OCI-M2 (cell line): ENCODE data around the gene DNAH7.

Source experiments
- DNase-seq: peaks from one replicate; lab custom pipeline; 2025; ENCODE audit not compliant: unreplicated experiment; lab: John Stamatoyannopoulos, UW

DNAH7 gene

DNA sequence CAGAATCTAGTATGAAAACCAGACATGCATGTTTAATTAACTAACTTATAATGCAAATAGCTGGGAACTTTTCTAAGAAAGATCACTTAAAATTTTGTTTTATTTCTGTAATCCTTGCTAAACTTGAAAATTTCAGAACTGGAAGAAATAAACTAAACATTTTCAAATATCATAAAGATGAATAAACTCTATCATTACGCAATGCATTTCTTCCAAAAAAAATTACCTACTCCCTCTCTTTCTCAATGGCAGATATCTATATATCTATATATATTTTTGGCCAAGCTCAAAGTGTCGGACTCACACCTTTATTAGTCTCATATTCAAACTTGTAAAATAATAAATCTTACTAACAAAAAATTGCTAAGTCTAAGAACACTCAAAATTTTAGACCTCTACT lies 253.6 kb downstream of the DNAH7 start:
- no peak for DNase-seq

DNA sequence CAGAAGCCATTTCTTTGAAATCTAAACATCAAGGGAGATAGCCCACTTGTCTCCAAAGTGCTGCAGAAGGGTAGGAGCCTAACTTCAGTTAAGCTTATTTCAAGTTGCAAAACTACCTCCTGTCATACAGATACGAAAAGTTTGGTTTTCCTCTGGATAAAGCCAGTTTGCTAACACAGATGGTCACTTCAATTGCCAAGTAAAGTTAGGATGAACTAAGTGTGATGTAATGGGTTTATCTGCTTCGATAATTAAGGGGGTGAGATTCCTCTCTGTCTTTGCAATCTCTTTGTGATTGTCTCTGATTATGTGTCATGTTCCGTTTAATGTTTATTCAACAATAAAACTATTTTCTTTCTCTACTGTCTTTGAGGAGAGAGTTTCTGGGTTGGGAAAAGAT lies 255.2 kb downstream of the DNAH7 start:
- DNase-seq: no peak

DNA sequence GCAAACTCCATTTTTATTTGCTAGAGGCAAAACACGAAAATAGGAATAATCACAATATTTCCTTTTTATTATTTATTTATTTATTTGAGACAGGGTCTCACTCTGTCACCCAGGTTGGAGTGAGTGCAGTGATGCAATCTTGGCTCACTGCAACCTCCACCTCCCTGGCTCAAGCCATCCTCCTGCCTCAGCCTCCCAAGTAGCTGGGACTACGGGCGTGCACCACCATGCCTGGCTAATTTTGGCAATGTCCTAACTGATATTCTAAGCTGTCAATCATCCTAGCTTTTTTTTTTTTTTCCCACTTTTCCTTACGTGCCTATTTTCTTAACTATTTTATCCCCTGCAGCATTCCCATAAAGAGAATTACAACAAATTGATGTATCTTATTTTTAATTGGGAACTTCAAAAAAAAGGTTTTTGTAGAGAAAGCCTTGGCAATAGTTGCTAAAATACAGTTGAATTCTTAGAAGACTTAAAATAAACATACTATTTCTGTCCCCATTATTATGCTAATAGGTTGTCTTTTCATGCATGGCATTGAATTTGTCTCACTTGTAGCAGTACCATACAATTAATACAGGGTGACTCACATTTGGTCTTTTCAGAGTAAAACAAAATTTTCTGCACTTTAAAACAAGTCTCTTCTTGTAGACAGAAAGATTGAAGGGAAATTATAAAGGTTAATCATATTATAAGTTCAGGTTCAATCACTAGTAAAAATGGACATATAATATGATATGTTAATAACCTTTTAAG lies 258.1 kb downstream of the DNAH7 start:
- no peak for DNase-seq

DNA sequence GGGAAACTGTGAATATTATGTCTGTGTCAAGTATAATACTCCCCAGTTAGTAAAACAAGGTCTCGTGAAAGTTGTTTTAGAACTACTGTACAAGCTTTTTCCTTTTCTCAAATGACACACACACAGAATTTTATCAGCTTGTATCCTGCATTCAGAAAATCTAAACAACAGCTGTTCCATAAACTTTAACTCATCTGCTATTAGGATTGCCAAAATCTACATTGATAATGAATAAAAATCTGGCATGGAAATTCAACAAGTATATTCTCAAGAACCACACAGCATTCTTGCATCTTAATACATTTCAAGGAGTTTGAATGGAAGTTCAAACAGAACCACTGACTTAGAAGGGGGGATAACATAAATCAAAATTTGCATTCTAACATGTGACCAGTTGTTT lies 260.4 kb downstream of the DNAH7 start:
- DNase-seq: no peak

DNA sequence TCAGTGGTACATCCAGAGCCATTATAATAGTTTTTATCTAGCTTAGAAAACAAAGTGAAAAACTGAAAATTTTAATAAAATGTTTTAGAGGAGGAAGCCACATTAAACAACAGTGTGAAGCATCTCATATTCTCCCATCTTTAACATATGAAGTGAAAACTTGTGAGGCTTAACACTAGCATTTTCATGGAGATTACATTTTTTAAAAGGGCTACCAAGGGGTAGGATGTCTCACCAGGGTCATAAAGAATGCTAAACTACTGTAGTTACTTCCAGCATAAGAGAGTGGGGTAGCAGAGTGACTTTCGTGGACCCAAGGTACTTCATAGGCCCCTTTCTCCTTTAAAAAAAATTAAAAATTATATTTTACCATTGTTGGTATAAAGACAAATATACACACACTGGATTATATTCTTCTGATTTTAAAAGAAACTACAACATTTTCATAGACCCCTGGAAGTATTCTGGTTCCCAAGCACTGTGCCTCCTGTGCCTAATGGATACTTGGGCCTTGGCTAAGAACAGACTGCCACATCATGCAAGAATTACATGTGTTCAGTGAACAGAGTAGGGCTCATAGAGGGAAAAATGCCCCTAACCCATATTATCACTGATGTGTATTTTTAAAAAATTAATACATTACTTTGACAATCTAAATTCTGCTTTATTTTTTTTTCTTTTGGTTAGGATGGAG lies 263.2 kb downstream of the DNAH7 start:
- DNase-seq: no peak

DNA sequence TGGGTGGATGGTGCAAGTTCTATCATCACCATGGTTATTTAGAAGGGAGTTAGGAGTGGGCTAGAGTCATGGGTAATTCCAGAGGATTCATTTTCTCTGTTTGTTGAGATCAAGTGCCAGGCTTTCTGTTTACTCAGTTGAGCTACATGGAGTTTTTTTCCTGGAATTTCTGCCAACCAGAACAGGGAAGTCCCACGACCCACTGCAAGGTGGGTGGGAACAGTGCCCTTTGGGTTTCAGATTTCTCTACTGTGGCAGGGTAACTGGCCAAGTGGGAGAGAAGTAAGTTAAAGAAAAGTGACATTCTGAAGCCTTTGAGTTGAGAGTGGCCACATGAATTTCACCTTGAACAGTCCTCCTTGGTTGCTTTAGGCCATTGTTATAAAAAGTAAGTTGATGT lies 272.8 kb downstream of the DNAH7 start:
- no peak for DNase-seq

DNA sequence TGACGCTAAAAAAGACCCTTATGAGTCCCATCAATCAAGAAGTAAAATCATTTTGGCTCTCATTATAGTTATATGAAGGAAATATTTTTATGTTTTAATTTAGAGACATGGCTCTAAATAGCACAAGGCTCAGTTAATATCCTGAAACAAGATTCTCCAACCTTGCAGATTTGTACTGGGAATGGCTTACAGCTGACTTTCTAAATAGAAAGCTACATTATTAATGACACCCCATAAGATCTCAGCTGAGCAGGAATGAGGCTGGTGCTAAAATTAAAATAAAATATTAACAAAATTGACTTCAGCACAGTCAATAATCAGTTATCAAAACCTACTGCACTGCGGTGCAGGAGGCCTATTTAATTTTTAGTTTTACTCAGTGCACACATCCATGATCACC lies 274.8 kb downstream of the DNAH7 start:
- no peak for DNase-seq

DNA sequence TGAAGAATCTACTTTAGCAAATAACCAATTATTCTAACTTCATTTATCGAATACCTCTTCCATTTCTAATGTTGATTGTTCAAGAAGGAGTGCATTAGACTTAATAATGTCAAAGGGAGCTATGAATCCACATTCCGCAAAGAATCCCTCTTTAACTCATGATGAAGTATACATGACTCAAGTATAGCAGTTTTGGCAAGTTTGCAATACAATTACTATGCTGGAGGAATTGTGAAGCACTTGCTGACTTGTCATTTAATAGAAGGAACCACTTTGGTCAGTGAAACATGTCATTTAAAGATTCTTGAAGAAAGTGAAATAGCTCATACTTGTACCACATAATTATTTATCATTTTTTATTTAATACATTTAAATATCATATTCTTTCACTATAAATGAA lies 286.5 kb downstream of the DNAH7 start:
- no peak for DNase-seq

DNA sequence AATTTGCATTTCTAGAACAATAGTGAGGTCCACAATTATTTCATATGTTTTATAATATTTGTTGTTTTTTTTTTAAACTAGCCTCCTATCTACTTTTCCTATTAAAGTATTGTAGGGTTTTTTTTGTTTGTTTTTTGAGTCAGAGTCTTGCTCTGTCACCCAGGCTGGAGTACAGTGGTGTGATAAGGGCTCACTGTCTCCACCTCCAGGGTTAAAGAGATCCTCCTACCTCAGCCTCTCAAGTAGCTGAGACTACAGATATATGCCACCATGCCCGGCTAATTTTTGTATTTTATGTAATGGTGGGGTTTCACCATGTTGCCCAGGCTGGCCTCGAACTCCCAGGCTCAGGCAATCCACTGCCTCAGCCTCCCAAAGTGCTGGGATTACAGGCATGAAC lies 289.1 kb downstream of the DNAH7 start:
- DNase-seq: no peak

DNA sequence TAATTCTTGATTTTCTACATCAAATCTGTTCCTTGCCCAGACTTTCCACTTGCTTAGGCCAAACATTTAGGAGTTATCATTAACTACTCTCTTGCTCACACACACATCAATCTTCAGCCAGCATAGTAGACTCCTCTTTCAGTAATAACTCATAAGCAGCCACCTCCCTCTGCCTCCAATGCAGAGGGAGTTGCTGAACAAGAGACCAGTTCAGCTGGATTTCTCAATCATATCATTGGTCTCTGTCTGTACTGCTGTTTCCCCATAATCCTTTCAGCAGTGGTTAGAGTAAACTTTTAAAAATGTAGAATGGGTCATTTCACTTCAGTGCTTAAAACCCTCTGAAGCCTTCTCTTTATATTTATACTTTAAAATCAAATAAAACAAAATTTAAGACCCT lies 298.7 kb downstream of the DNAH7 start:
- DNase-seq: no peak

DNA sequence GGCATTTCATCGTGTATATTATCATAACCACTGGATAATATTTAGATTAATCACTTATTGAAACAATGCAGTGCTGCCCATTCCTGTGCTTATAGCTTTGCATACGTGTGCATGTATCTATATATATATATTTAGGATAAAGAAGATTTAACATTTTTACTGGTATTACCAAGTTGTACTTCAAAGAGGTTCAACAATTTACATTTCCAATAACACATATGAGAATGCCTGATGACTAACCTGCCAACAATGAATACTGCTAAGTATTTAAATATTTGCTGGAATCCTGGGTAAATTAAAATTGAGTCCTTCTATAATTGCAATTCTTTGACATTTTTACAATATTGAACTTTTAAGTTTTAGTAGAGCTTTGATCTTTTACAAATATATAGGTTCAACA lies 300.2 kb downstream of the DNAH7 start:
- no peak for DNase-seq

DNA sequence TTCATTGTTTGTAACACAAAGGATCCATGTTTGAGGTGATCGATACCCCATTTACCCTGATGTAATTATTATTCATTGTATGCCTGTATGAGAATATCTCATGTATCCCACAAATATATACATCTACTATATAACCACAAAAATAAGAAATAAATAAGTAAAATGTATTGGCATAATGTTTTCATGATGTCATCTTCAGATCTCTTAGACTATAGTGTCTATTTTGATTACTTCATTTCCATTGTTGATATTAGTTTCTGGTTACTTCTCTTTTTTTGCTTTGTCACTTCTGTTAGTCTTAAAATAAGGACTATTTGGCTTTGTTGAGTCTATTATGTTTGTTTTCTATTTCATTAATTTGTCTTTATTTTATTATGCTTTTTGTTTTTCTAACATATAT lies 301.9 kb downstream of the DNAH7 start:
- no peak for DNase-seq

DNA sequence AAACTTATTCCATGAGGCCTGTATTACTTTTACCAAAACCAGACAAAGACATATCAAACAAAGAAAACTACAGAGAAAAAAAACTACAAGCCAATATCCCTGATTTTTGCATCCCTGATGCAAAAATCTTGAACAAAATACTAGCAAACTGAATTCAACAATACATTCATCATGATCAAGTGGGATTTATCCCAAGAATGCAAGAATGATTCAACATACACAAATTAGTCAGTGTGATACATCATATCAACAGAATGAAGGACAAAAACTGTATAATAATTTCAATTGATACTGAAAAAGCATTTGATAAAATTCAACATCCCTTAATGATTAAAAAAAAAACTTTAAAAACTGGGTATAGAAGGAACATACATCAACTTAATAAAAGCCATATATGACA lies 304.8 kb downstream of the DNAH7 start:
- no peak for DNase-seq

DNA sequence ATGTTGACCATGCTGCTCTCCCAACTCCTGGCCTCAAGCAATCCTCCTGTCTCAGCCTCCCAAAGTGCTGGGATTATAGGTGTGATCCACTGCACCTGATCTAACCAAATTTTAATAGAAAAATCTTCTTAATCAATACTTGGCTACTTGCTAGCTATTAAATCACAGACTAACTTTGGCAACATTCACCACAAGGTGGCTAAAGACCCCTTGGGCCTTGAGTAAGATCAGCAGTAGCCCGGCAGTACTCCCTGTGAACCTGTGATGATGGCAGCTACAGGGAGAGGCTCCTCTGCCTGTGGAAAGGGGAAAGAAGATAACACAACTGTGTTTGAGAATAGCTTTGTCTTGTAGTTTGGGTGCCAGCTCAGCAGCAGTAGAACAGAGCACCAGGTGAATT lies 308.8 kb downstream of the DNAH7 start:
- no peak for DNase-seq

DNA sequence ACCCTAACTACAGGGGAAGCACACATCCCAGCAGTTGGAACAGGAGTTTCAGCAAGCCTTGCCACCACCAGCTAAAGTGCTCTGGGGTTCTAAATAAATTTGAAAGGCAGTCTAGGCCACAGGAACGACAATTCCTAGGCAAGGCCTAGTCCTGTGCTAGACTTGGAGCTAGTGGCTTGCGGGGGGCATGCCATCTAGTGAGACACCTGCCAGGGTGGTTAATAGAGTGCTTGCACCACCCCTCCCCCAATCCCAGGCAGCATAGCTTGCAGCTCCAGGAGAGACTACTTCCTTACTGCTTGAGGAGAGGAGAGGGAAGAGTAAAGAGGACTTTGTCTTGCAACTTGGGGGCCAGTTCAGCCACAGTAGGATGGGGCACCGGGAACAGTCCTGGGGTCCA lies 309.8 kb downstream of the DNAH7 start:
- no peak for DNase-seq

DNA sequence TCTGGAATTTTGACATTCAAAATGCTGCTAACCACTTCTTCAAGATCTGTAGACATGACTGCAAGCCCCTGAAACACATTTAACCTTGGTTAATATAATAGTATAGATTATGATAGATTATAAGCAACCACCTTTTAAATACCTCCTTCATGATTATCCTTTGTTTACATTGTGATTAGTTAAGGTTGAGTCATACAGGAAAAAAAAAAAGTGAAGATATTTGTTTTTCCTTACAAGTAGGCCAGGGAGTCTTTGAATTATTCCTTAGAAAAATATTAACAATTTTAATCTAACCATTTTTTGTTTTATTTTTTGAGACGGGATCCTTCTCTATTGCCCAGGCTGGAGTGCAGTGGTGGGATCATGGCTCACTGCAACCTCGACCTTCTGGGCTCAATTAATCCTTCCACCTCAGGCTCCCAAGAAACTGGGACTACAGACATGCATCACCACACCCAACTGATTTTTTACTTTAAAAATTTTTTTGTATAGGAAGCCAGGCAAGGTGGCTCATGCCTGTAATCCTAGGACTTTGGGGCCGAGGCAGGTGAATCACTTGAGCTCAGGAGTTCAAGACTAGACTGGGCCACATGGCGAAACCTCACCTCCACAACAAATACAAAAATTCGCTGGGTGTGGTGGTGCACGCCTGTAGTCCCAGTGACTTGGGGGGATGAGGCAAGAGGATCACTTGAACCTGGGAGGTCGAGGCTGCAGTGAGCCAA lies 312.3 kb downstream of the DNAH7 start:
- DNase-seq: no peak

DNA sequence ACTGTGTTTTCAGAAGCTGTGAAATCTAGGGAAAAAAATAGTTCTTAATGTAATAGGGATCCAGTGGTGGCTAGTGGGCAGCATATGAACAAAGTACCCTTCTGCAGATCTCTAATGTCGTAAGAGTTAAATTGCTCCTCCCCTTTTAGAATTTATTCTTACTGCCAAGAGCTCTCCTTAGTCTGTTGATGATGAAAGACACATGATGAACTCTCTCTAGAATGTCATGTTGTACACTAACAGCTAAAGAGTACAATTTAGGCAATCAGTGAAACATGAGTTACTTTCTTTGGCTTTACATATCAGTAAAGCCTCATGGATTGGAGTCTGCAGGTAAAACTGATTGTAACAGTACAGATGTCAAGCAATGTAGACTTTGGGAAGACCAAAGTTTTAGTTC lies 327.4 kb downstream of the DNAH7 start:
- no peak for DNase-seq

DNA sequence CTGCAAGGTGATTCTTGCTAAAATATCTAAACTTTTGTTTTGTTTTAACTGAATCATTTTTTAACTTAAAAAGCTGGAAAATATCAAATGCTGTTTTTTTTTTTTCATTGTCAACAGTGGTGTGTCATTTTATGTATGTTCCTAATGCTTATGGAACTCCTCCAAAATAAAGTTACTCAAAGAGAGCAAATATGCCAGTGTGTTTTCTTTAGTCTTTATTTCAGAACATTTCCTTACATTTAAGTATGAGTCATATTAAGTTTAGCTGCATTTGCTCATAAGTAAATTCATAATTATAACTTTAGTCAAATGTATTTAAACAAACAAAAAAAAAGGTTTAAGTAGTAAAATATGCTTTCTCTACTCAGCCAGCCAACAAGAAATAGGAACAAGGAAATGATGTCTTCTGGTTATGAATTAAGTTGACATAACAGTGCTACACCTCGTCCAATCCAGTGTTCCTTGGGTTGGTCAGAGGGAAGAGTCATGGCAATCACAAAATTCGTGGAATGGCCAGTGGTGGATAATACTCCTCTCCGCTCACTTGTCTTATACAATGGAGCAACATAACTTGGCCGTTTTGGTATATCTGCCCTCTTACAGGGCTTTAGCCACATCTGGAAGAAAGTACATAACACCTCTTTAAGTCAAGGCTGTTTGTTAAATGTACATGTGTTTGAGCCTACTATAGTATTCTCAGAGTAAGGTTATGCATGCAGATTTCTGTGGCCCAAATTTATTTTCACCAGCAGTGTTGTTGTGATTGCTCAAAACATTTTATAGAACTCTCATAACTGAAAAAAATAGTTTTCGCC lies 330.9 kb downstream of the DNAH7 start:
- no peak for DNase-seq

DNA sequence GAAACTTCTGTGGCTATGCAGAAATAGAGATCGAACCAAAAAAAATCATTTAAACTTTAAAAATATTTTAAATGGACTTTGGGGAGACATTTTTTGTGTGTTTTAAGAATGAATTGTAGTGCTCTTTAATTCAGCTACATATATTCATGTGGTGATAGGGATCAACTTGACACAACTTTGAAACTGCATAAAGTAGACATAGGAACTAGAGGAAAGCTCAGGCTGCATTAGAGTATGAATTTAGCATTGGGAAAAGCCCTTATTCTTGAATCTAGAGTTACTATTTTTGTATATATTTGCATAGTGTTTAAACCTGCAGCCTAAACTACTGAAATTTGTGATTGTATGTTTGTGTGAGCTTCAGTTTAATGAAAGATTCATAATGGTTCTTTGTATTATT lies 333.3 kb downstream of the DNAH7 start:
- DNase-seq: no peak

DNA sequence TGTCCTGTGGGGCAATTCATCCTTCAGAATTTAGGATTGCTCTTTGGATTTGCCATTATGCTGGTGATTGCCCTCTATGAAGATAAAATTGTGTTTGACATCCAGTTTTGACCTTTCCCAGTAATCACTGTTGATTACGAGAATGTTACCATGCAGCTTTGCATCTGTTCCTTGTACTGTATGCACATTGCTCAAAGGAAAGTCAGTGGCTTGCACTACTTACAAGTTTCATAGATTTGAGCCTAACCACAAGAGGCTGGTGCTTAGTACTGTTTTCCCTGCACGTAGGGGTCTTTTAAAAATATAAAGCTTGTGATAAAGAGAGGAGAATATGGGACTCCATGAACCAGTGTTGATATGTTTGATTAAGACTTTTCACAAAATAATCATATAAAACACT lies 333.7 kb downstream of the DNAH7 start:
- DNase-seq: no peak

DNA sequence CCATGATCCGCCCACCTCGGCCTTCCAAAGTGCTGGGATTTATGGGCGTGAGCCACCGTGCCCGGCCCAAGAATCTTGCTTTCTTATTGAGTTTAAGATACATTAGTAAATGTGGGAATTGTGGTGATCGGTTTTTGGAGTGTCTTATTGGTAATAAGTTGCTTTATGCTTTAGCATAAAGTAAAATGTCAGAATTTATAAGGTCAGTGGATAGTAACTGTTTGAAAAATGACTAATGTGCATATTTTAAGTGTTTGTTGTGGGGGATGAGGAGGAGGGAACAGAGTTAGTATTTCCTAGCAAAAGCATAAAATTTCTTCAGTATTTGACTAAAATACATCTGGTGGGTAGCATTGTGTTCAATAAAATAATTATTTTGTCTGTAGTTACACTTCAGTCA lies 334.2 kb downstream of the DNAH7 start:
- no peak for DNase-seq
